ENCODE data around the gene C3orf20.
"Not testable (repeated sequence)": the region's sequence is repeated elsewhere in the genome, so short reads cannot be mapped to it uniquely, and the experiment has no call there.

C3orf20 gene

DNA sequence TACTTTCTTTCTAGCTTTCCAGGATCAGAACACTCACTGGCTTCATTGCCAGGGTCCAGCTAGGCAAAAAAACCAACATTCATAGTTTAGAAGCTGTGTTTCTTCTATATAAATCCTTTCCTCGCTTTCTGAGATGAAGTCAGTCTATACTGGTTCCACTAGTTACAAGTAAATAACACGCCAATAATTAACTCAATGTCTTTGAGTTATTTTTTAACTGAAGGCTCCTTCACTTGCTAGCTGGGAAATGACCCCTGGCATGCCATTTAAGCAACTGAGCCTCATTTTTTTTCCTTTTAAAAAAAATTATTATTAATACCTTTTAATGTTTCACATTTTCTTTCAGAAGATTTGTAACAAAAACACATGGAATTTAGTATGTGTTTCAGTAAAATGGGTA is 25.5 kb upstream of the C3orf20 start:
- no peak for DNase-seq (ENCODE audit: low read depth, low spot score)

DNA sequence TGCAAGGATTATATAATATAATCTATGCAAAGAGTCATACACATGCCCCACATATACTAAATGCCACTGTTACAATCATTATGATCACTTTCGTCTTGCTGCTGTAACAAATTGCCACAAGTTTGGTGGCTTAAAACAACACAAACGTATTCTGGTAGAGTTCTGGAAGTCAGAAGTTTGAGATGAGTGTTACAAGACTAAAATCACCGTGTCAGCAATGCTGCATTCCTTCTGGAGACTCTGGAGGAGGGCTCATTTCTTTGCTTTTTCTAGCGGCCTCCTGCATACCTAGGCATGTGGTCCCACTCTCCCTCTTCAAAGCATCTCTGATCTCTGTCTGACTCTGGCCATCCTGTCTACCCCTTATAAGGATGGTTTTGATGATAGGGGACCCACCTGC is 24.7 kb upstream of the C3orf20 start:
- no peak for DNase-seq (ENCODE audit: low read depth, low spot score)

DNA sequence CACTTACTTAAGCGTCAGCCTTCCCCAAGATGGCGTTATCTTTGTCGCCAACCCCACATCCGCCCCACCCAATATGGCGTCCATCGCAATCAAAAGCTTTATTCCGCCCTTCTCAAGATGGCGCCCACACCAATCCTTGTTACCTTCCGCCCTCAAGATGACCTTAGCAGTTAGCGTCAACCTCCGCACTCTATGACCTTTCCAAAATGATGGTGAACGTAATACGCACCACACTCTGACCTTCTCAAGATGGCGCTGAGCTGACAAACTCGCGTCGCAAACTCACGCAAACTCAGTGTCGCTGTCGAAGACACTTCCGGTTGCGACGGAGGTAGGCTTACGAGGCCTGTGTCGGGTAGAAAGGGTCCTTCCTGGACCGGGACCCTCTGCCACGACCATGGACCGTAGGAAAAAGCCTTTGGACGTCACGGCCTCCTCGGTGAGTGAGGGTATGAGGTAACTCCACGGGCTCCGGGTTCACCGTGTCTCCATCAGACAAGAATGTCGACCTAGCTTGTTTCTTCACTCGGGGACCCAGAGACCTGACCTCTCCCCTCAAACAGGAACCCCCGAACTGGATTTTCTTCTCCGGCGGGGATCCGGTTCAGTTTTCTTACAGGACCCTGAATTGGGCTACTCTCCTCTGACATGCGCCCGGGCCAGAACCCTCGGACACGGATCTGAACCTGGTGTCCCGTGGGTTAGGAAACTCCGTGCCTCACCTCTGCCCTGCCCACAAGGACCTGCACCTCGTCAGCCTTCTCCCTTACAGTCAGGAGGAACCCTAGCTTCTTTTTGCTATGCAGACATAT is 23.3 kb upstream of the C3orf20 start, which contains the start of gene CCDC174:
Gene CCDC174 (plus strand): TSS at position 323 of the 812 bp plus-strand sequence. CDS start 75 bp downstream, at position 398.
- peak; percentile 99 for DNase-seq (ENCODE audit: low read depth, low spot score)

DNA sequence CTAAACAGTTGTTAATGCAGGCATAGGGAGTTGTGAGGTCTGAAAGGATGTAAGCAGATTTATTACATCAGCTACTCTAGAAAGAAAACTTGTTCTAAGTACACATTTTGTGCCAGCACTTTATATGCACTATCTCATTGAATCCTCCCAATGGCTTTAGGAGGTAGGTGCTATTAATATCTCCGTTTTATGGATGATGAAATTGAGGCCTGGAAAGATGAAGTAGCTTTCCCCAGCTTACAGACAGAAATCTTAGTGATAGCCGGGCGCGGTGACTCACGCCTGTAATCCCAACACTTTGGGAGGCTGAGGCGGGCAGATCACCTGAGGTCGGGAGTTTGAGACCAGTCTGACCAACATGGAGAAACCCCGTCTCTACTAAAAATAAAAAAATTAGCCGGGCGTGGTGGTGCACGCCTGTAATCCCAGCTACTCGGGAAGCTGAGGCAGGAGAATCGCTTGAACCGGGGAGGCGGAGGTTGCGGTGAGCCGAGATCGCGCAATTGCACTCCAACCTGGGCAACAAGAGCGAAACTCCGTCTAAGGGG is 22.5 kb upstream of the C3orf20 start:
- not testable (repeated sequence) for DNase-seq (ENCODE audit: low read depth, low spot score)

DNA sequence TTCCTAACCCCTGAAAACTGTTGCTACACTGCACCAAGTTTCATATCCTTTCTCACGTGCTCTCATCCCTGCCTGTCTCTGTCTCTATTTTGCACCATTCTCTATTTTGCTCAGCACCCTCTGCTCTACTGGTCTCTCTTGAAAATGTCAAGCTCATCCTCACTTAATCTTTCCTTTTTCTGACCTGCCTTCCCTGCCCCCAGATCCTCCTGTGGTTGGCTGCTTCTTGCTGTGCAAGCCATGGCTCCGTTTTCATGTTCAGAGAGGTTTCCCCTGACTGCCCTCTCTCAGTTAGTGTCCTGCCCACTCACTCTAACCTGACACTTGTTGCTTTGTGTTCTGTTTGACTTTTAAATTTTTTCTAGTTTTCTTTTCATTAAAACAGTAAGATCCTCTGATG is 17.4 kb upstream of the C3orf20 start:
- DNase-seq (ENCODE audit: low read depth, low spot score), result no peak

DNA sequence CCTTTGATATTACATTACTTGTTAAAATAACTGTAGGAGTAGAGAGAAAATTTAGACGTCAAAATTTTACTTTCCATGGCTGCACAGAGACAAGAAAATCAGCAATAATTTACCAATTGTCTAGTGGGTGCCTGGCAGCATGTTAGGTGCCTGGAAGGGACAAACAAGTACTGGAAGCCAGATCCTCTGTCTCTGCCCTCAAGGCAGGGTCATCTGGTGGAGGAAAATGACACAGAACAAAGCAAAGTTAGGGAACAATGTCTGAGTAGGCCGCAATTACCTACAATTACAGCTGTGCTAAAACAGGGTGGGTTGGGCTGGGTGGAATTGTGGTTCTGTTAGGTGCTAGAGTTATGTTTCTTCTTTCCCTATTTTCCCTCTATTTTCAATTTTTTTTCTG is 16.0 kb upstream of the C3orf20 start:
- DNase-seq (ENCODE audit: low read depth, low spot score), result no peak

DNA sequence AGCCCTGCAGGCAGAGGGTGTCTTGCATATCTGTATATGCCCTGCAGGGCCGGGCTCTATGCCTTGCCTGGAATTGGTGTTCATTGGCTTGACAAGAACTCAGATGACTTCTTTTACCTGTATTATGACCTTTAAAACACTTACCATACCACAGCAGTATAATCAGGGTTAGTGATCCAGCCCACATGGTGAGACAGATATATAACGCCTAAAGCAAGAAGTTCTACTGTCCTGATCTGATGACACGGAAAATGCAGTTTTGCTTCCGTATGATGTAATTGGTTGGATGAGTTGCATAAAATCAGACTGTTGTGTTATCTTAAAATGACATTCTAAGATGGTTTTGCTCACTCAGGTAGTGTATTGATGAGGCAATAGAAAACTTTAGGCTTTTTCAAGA is 14.0 kb upstream of the C3orf20 start:
- no peak for DNase-seq (ENCODE audit: low read depth, low spot score)

DNA sequence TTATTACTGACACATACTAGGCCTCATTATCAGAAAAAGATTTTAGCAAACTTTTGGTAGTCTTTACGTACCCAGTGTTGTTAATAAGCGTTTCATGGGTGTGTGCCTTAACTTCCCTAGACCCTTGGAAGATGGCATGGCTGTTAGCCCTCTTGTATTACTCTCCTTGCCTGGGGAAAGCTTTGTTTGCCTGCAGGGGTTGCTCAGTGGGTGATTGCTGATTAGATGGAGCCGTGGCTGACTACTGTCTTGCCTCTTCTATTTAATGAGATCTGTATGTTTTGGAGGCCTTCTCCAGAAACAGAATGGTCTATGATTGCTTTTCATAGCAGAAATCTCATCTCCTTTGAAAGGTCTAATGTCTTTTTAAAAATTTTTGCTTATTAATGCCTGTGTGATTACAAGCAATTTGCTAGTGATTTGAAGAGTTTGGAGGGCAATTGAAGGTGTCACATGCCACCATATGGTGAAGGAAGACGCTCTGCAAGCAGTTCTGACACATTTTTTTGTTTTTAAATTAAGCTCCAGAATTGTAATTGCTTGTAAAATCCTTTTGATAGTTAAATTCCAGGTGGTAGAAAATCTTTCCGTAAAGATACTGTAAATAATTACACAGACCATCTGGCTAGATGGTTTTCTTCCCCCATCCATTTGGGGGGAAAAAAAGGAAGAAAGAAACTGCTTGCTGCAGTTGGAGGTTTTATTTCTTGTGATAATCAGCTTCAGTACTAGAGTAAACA is 11.4 kb upstream of the C3orf20 start:
- DNase-seq (ENCODE audit: low read depth, low spot score), result no peak

DNA sequence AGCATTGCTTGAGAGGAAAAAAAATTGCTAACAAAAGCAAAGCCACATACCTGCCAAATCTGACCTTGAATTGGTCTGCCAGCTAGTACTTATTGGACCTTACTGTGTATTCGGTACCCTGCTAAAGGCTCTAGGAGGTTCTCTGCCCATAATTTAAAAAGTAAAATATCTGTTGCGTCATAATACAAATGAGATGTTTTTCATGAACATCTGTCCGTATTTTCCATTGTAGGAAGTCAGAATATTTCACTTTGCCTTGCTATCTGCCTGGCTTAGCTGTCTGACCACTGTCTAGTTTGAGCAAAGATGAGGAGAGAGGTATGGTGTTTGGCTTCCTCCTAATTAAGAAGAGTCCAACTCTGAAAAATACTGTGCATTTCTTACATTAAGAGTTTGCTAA is 10.8 kb upstream of the C3orf20 start:
- DNase-seq (ENCODE audit: low read depth, low spot score), result no peak

DNA sequence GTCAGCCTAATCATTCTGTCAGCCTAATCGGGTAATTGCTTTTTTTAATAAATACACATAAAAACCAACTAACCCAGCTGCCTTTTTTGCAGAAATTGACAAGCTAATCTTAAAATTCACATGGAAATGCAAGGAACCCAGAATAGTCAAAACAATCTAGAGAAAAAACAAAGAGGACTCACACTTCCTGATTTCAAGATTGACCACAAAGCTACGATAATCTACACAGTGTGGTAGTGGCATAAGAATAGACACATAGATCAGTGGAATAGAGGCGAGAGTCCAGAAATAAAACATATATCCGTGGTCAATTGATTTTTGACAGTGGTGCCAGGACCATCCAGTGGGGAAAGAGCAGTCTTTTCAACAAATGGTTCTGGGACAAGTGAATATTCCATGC is 2.4 kb upstream of the C3orf20 start:
- DNase-seq (ENCODE audit: low read depth, low spot score), result no peak

DNA sequence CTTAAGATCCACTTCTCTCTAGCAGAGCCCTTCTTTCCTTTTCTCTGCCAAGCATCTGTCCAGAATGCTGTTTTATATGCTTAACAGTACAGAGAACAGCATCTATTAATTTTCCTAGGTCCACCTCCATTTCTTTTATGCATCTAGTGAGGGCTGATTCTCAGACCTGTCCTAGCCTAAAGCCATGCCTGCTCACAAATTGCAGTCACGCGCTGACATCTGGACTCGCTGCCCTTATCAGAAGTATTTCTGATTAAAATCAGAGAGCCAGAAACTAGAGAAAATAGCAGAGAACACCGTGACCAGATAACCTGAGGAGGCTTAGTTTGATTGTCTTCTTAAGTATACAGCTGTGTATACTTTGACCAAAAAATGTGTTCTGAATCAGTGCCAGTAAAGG is 1.9 kb downstream of the C3orf20 start:
- no peak for DNase-seq (ENCODE audit: low read depth, low spot score)

DNA sequence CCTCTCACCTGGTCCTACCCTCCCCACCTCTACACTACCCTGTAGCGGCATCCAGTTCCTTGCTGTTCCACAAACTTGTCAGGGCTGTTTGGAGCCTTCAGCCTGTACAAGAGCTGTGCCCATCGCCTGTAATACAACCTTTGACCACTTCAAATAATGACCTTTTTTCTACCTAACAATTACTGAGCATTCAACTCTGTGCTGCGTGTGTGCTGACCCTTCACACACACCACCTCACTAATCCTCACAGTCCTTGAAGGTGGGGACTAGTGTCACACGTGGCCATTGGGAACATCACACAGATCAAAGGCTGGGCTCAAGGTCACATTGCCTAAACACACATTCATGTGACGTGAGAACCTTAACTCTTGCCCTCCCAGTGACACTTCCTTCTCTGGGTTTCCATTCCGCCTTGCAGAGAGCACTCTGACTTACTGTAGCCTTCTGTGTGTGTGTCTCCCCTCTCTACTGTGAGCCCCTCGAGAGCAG is 3.1 kb downstream of the C3orf20 start:
- no peak for DNase-seq (ENCODE audit: low read depth, low spot score)

DNA sequence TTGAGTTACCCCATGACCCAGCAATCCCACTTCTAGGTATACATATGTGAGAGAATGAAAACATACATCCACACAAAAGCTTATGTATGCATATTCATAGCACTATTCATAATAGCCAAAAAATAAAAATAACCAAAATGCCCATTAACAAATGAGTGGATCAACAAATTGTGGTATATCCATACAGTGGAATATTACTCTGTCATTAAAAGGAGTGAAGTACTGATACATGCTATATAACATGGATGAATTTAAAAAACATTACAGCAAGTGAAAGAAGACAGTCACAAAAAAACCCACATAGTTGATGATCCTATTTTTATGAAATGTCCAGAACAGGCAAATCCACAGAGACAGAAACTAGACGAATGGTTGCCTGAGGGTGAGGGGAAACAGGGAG is 5.2 kb downstream of the C3orf20 start:
- no peak for DNase-seq (ENCODE audit: low read depth, low spot score)

DNA sequence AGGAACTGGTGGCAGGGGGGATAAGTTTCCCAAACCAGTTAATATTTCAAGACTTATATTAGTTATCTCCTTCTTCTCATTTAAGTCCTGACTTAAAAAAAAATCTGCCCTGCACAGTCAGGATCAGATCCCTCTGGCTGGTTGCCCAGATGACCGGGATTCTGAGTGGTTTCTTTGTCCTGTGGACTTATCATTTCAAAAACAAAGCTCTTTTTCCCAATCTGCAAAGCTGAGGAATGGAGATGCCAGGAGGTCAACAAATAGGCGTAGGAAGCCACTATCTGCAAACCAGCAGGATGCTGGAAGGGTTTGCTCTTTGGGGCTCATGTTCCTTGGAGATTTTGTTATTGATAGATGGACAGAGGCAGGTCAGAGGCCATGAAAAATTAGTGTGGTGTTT is 5.8 kb downstream of the C3orf20 start:
- no peak for DNase-seq (ENCODE audit: low read depth, low spot score)

DNA sequence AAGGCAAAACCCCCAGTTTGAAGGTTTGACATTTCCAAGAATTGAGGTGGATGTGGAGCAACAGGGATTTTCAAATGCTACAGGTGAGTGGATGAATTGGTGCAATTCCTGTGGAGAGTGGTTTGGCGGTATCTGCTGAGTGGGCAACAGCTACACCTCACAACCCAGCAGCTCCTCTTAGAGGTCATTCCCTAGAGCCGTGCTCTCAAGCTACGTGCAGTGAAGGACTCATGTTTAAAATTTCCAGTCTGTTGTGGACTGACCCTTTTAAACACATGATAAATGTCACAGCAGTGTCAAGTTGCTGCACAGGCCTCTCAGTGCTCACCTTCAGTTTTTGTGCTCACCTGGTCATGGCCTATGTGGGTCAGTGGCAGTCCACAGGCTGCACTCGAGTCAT is 9.5 kb downstream of the C3orf20 start:
- no peak for DNase-seq (ENCODE audit: low read depth, low spot score)

DNA sequence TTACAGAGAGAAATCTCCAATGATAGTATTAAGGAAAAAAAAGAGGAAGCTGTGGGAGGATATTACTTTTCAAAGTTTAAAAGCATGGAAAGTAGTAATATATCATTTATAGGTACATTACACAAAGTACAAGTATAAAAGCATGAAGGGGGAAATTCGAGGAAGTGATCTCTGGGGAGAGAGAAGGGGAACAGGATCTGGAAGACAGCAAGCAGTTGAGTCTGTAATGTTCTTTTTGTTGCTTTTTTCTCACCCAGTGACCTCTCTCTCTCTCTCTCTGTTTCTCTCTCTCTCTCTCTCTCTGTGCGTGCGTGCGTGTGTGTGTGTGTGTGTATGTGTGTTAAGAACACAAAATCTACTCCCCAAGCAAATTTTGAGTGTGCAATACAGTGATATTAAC is 10.2 kb downstream of the C3orf20 start:
- no peak for DNase-seq (ENCODE audit: low read depth, low spot score)

DNA sequence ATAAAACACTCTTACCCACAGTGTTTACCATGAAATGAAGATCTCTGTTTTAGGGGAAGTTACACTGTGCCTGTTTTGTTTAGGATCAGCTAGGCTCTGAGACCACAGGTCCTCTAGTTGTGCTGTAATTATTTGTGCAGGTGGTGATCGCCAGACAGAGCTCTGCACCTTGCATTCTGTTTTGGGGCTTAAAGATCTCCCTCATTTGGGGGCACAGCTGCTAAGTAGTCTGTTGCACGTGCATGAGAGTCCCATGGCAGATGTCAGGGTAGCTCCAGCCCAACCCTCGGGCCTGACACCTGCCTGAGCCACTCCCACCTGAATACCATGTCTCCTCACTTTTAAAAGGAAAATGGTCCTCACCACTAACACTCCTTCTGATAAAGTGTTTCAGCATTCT is 12.4 kb downstream of the C3orf20 start:
- no peak for DNase-seq (ENCODE audit: low read depth, low spot score)

DNA sequence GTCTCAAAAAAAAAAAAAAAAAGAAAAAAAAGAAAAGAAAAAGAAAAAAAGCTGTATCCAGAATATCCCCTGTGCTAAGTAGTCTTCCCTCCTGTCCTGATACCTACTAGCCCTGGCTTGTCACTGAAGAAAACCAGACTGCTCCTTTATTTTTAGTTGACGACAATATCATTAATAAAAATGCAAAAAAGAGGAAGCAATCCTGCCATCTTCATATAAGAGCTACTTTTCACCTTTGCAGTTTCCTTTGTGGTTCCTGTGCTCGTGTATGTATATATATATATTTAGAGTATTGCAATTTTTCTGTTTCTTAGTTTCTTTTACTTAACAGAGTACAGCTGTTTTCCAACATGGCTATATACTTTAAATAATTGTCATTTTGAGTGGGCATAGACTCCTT is 13.6 kb downstream of the C3orf20 start:
- no peak for DNase-seq (ENCODE audit: low read depth, low spot score)

DNA sequence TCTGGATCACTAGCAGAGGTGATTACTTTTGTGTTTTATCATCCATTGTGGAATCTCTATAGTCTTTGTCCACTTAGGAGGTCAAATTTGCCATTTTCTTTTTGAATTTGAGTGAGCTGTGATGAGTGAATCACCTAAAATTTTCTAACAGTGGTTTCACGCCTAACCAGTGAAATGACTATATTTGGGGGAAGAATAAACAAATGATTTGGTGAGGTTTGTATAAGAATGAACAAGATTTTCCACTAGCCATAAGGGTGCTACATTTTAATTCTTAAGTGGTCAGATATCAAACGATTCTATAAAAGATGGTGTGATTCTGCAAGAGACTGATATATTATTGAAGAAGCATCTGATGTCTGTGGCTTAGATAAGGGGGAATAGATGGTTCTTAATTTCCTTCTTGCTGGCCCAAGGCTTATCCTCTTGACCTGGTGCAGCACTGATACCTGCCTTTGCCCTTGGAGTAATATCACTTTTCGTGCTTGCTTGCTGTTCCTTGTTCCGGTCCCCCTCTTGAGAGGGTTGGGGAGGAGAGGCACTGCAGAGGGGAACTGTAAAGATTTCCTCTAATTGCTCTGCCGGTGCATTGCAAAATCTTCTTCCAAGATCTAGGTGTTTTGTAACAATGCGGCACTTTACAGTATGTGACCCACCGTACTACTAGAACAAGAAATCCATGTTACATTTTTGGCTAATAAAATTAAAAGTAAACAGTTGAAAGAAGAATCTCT is 14.5 kb downstream of the C3orf20 start:
- DNase-seq (ENCODE audit: low read depth, low spot score), result no peak

DNA sequence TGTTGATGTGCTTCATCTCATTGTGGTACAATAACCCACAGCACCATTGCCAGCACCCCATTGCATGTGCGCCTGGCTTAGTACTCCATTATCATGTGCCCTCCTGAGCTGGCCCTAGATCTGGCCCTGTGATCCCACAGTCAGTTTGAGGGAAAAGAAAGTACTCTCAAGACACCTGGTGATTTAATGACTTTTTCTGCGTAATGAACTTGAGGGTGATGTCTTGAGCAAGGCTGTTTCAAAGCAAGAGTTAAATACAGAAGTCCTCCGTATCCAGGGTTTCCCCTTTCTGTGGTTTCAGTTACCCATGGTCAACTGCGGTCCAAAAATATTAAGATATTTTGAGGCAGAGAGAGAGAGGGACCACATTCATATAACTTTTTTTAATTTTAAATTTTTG is 16.3 kb downstream of the C3orf20 start:
- DNase-seq (ENCODE audit: low read depth, low spot score), result no peak

DNA sequence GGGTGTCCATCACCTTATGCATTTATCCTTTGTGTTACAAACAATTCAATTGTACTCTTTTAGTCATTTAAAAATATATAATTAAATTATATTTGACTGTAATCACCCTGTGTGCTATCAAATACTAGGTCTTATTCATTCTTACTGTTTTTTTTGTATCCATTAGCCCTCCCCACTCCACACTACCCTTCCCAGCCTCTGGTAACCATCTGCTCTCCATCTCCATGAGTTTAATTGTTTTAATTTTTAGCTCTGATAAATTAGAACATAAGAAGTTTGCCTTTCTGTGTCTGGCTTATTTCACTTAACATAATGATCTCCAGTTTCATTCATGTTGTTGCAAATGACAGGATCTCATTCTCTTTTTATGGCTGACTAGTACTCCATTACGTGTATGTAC is 16.8 kb downstream of the C3orf20 start:
- no peak for DNase-seq (ENCODE audit: low read depth, low spot score)
